GM19372 (cell line): ENCODE results near the gene ZMIZ1.

Experiments
- ATAC-seq: cut with Tn5 transposase; IDR thresholded peaks from one replicate; pipeline ENCODE4 v1.9.1; 2021; ENCODE audit warnings: mild to moderate bottlenecking, low read depth, moderate library complexity; ENCODE audit not compliant: unreplicated experiment

Gene ZMIZ1

GRCh38 chr10:79237454-79238157 lies 168.8 kb downstream of the ZMIZ1 start:
- no peak for ATAC-seq

GRCh38 chr10:79238158-79238520 lies 169.4 kb downstream of the ZMIZ1 start:
- ATAC-seq: no peak

- ATAC-seq: no peak
Observed at GRCh38 chr10:79238606-79239005, 169.8 kb downstream of the ZMIZ1 start.

- ATAC-seq: no peak
Observed at GRCh38 chr10:79239275-79239779, 170.6 kb downstream of the ZMIZ1 start.

- ATAC-seq: no peak
Observed at GRCh38 chr10:79239924-79240581, 171.3 kb downstream of the ZMIZ1 start.

- ATAC-seq: no peak
Observed at GRCh38 chr10:79241629-79241989, 172.8 kb downstream of the ZMIZ1 start.

- ATAC-seq: peak; percentile 32
Observed at GRCh38 chr10:79241990-79242619, 173.3 kb downstream of the ZMIZ1 start.

GRCh38 chr10:79242620-79243152 lies 173.9 kb downstream of the ZMIZ1 start:
- peak; percentile 28 for ATAC-seq

GRCh38 chr10:79243181-79244067 lies 174.7 kb downstream of the ZMIZ1 start:
- peak; percentile 45 for ATAC-seq

- ATAC-seq: no peak
Observed at GRCh38 chr10:79244068-79244442, 175.3 kb downstream of the ZMIZ1 start.

- peak; percentile 25 for ATAC-seq
Observed at GRCh38 chr10:79244841-79245504, 176.2 kb downstream of the ZMIZ1 start.

GRCh38 chr10:79245539-79246208 lies 176.9 kb downstream of the ZMIZ1 start:
- no peak for ATAC-seq

- no peak for ATAC-seq
Observed at GRCh38 chr10:79246209-79246581, 177.4 kb downstream of the ZMIZ1 start.

GRCh38 chr10:79246606-79247275 lies 178.0 kb downstream of the ZMIZ1 start:
- no peak for ATAC-seq

GRCh38 chr10:79247373-79248137 lies 178.8 kb downstream of the ZMIZ1 start:
- ATAC-seq: no peak

- no peak for ATAC-seq
Observed at GRCh38 chr10:79248341-79249185, 179.8 kb downstream of the ZMIZ1 start.
